Measurements from ENCODE around the gene STXBP6.

Gene STXBP6

GRCh38 chr14:25086821-25087396, 37.0 kb upstream of the STXBP6 start:
- TF ChIP-seq CEBPB (IDR thresholded peaks at IDR 0.05) = no peak
- TF ChIP-seq EP300 (IDR thresholded peaks at IDR 0.05; ENCODE audit: borderline replicate concordance) = no peak
- TF ChIP-seq REST (IDR thresholded peaks at IDR 0.05; ENCODE audit: low read depth) = no peak
- TF ChIP-seq TEAD4 (IDR thresholded peaks at IDR 0.05) = no peak
- TF ChIP-seq YY1 (IDR thresholded peaks at IDR 0.05; ENCODE audit: low read depth) = no peak
- no peak for TF ChIP-seq FOXM1 (IDR thresholded peaks at IDR 0.05; ENCODE audit: borderline replicate concordance, low read depth)
- TF ChIP-seq RAD21 (IDR thresholded peaks at IDR 0.05; ENCODE audit: low read depth) = no peak
- TF ChIP-seq EGR1 (IDR thresholded peaks at IDR 0.05) = no peak
- TF ChIP-seq TCF12 (IDR thresholded peaks at IDR 0.05; ENCODE audit: low read depth) = no peak
- TF ChIP-seq NFIC (IDR thresholded peaks at IDR 0.05) = no peak
- no peak for TF ChIP-seq CREB1 (IDR thresholded peaks at IDR 0.05; ENCODE audit: low read depth)
- TF ChIP-seq MAX (IDR thresholded peaks at IDR 0.05) = no peak
- TF ChIP-seq ZBTB7A (IDR thresholded peaks at IDR 0.05; ENCODE audit: low read depth) = no peak
- TF ChIP-seq TAF1 (IDR thresholded peaks at IDR 0.05; ENCODE audit: low read depth) = no peak
- no peak for TF ChIP-seq USF1 (IDR thresholded peaks at IDR 0.05)

GRCh38 chr14:25086081-25086480, 36.1 kb upstream of the STXBP6 start:
- TF ChIP-seq MAX (IDR thresholded peaks at IDR 0.05) (peak; percentile 49; the same call in 1 of the 2 replicates), CEBPB (IDR thresholded peaks at IDR 0.05) (no peak), CREB1 (IDR thresholded peaks at IDR 0.05; ENCODE audit: low read depth) (no peak), ZBTB7A (IDR thresholded peaks at IDR 0.05; ENCODE audit: low read depth) (no peak), USF1 (IDR thresholded peaks at IDR 0.05) (peak; percentile 41; the same call in 1 of the 2 replicates)

GRCh38 chr14:25080682-25081081, 30.7 kb upstream of the STXBP6 start:
- TF ChIP-seq REST (IDR thresholded peaks at IDR 0.05; ENCODE audit: low read depth) (no peak), TEAD4 (IDR thresholded peaks at IDR 0.05) (no peak), EGR1 (IDR thresholded peaks at IDR 0.05) (no peak), CREB1 (IDR thresholded peaks at IDR 0.05; ENCODE audit: low read depth) (no peak), TAF1 (IDR thresholded peaks at IDR 0.05; ENCODE audit: low read depth) (no peak), USF1 (IDR thresholded peaks at IDR 0.05) (no peak), FOXM1 (IDR thresholded peaks at IDR 0.05; ENCODE audit: borderline replicate concordance, low read depth) (no peak), MAX (IDR thresholded peaks at IDR 0.05) (no peak), EP300 (IDR thresholded peaks at IDR 0.05; ENCODE audit: borderline replicate concordance) (no peak), ZBTB7A (IDR thresholded peaks at IDR 0.05; ENCODE audit: low read depth) (no peak), RAD21 (IDR thresholded peaks at IDR 0.05; ENCODE audit: low read depth) (no peak), NFIC (IDR thresholded peaks at IDR 0.05) (no peak), CEBPB (IDR thresholded peaks at IDR 0.05) (no peak), TCF12 (IDR thresholded peaks at IDR 0.05; ENCODE audit: low read depth) (no peak), YY1 (IDR thresholded peaks at IDR 0.05; ENCODE audit: low read depth) (no peak)

GRCh38 chr14:25079311-25079710, 29.4 kb upstream of the STXBP6 start:
- no peak for TF ChIP-seq TCF12 (IDR thresholded peaks at IDR 0.05; ENCODE audit: low read depth)

GRCh38 chr14:25074099-25074685, 24.2 kb upstream of the STXBP6 start:
- TF ChIP-seq FOXM1 (IDR thresholded peaks at IDR 0.05; ENCODE audit: borderline replicate concordance, low read depth) = no peak
- no peak for TF ChIP-seq ZBTB7A (IDR thresholded peaks at IDR 0.05; ENCODE audit: low read depth)
- TF ChIP-seq MAX (IDR thresholded peaks at IDR 0.05) = no peak
- no peak for TF ChIP-seq CEBPB (IDR thresholded peaks at IDR 0.05)
- no peak for TF ChIP-seq USF1 (IDR thresholded peaks at IDR 0.05)
- no peak for TF ChIP-seq TAF1 (IDR thresholded peaks at IDR 0.05; ENCODE audit: low read depth)
- TF ChIP-seq NFIC (IDR thresholded peaks at IDR 0.05) = no peak
- TF ChIP-seq TEAD4 (IDR thresholded peaks at IDR 0.05) = no peak
- TF ChIP-seq EGR1 (IDR thresholded peaks at IDR 0.05) = no peak
- no peak for TF ChIP-seq EP300 (IDR thresholded peaks at IDR 0.05; ENCODE audit: borderline replicate concordance)
- no peak for TF ChIP-seq TCF12 (IDR thresholded peaks at IDR 0.05; ENCODE audit: low read depth)
- no peak for TF ChIP-seq CREB1 (IDR thresholded peaks at IDR 0.05; ENCODE audit: low read depth)
- TF ChIP-seq YY1 (IDR thresholded peaks at IDR 0.05; ENCODE audit: low read depth) = no peak
- no peak for TF ChIP-seq REST (IDR thresholded peaks at IDR 0.05; ENCODE audit: low read depth)
- no peak for TF ChIP-seq RAD21 (IDR thresholded peaks at IDR 0.05; ENCODE audit: low read depth)

Measured in Ishikawa (cell line).